GM12892 (cell line): ENCODE data around the gene CD55.

ENCODE experiments used
- POLR2AphosphoS5 ChIP-seq: IDR thresholded peaks from 2 replicates; pipeline ENCODE4 v1.6.1; 2011; ENCODE audit warnings: low read depth, low read length, control low read depth
- TAF1 ChIP-seq: IDR thresholded peaks from 2 replicates; pipeline ENCODE4 v1.6.1; 2011; ENCODE audit warnings: low read depth, mild to moderate bottlenecking, control low read depth, low read length, borderline replicate concordance

- TF ChIP-seq TAF1: no peak
- TF ChIP-seq POLR2AphosphoS5: no peak
Measured at GRCh38 chr1:207343675-207344074, 22.2 kb downstream of the CD55 start.
